ENCODE results near the gene PRKAR1B.

The PRKAR1B gene

GRCh38 chr7:569996-570800, 156.9 kb downstream of the PRKAR1B start:
- DNase-seq (ENCODE audit: low spot score) = no peak

- no peak for DNase-seq (ENCODE audit: low spot score)
Measured at GRCh38 chr7:569071-569855, 157.8 kb downstream of the PRKAR1B start.

GRCh38 chr7:568031-568951, 158.8 kb downstream of the PRKAR1B start:
- no peak for DNase-seq (ENCODE audit: low spot score)

GRCh38 chr7:567305-567883, 159.7 kb downstream of the PRKAR1B start:
- DNase-seq (ENCODE audit: low spot score) = no peak

- DNase-seq (ENCODE audit: low spot score) = no peak
Measured at GRCh38 chr7:566100-566499, 161.0 kb downstream of the PRKAR1B start.

- DNase-seq (ENCODE audit: low spot score) = no peak
Measured at GRCh38 chr7:564176-564865, 162.8 kb downstream of the PRKAR1B start.

- no peak for DNase-seq (ENCODE audit: low spot score)
Measured at GRCh38 chr7:563629-564170, 163.4 kb downstream of the PRKAR1B start.

- DNase-seq (ENCODE audit: low spot score) = no peak
Measured at GRCh38 chr7:562789-563628, 164.1 kb downstream of the PRKAR1B start.

GRCh38 chr7:562374-562675, 164.8 kb downstream of the PRKAR1B start:
- DNase-seq (ENCODE audit: low spot score) = no peak

GRCh38 chr7:561631-562373, 165.3 kb downstream of the PRKAR1B start:
- DNase-seq (ENCODE audit: low spot score) = no peak

GRCh38 chr7:560966-561630, 166.0 kb downstream of the PRKAR1B start:
- no peak for DNase-seq (ENCODE audit: low spot score)

- no peak for DNase-seq (ENCODE audit: low spot score)
Measured at GRCh38 chr7:559396-559705, 167.7 kb downstream of the PRKAR1B start.

- no peak for DNase-seq (ENCODE audit: low spot score)
Measured at GRCh38 chr7:557558-557881, 169.6 kb downstream of the PRKAR1B start.

GRCh38 chr7:556837-557557, 170.1 kb downstream of the PRKAR1B start:
- no peak for DNase-seq (ENCODE audit: low spot score)

GRCh38 chr7:556291-556826, 170.7 kb downstream of the PRKAR1B start:
- DNase-seq (ENCODE audit: low spot score) = no peak

- DNase-seq (ENCODE audit: low spot score) = no peak
Measured at GRCh38 chr7:555551-556160, 171.4 kb downstream of the PRKAR1B start.

- DNase-seq (ENCODE audit: low spot score) = no peak
Measured at GRCh38 chr7:553636-554111, 173.4 kb downstream of the PRKAR1B start.

Measured in HuH-7.5 (cell line).